NCI-H510A (cell line): ENCODE results near the gene IL17D.
"Not testable (repeated sequence)": the region's sequence is repeated elsewhere in the genome, so short reads cannot be mapped to it uniquely, and the experiment has no call there.

Experiments
- DNase-seq: peaks from one replicate; lab custom pipeline; 2025; lab: John Stamatoyannopoulos, UW

Gene IL17D, protein sequence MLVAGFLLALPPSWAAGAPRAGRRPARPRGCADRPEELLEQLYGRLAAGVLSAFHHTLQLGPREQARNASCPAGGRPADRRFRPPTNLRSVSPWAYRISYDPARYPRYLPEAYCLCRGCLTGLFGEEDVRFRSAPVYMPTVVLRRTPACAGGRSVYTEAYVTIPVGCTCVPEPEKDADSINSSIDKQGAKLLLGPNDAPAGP

DNA sequence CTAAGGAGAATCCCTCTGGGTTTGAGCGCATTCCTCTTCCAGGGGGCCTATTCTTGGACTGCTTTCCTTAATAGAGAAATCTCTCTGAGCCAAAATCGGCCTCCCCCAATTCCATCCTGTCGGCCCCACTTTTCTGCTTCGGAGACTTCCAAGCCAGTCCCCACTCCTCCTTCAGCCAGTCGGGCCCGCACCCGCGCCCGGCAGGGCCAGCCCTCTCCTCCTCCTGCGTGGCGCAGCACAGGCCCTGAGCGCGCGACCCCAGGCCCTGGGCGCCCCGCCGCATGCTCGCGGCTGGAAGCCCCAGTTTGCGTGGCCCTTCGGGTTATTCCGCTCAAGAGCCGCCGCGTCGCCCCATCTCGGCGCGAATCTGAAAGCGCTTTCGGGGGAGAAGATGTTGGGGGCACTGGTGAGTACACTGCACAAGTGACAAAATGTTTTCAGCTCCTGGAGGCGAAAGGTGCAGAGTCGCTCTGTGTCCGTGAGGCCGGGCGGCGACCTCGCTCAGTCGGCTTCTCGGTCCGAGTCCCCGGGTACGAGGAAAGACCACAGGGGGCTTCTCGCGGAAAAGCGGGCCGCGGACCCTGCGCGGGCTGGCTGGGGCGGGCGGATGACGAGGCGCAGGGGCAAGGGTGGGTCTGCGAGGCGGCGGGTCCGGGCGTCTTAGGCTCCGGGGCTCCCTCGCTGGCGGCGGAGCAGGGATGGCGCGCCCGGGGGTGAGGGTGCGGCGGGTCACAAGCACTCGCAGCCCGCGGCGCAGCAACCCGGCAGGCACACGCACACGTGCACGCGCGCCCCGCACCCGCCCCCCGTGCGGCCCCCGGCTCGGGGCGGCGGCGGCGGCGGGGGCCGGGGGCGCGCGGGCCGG lies at the start of gene IL17D:
TSS of gene IL17D (plus strand) at position 785 of the 865 bp plus-strand sequence. CDS start 303 bp downstream, outside the sequence.
- DNase-seq = no peak

DNA sequence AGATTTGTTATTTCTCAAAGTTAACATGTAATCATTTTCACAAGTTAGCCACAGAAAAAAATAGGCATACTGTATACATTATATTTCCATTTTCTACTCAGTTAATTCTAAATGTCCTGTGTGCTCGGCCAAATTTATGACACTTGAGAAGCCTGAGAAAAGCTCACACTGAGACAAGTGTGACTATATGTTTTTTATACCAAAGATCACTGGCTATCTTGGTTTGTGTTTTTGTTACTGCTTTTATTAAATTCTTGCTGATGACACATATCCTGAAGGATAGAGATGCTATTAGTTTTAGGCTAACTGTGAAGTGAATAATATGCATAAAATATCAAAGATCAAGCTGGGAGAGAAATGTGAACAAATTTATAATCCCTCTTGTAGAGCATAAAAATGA lies 49.3 kb upstream of the IL17D start:
- DNase-seq = no peak

GRCh38 chr13:20658451-20659040 lies 45.0 kb upstream of the IL17D start:
- no peak for DNase-seq

- no peak for DNase-seq
Observed at GRCh38 chr13:20664351-20664750, 39.1 kb upstream of the IL17D start.

DNA sequence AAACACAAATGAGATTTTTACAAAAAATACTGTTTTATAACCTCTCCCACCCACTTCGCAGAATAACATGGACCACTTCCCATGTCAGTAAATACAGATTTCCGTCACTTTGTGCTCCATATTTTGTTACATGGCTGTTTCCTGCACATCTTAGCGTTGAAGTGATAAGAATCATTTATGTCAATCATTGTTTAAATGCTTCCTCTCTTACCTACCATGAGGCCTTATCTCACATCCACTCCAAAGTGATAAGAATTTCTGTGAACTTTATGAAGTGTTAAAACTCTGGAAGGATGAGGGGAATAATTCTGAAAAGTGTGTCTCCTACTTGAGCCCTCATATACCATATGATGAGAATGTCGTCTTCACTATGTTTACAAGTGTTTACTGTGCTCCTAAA lies 36.6 kb upstream of the IL17D start:
- no peak for DNase-seq

DNA sequence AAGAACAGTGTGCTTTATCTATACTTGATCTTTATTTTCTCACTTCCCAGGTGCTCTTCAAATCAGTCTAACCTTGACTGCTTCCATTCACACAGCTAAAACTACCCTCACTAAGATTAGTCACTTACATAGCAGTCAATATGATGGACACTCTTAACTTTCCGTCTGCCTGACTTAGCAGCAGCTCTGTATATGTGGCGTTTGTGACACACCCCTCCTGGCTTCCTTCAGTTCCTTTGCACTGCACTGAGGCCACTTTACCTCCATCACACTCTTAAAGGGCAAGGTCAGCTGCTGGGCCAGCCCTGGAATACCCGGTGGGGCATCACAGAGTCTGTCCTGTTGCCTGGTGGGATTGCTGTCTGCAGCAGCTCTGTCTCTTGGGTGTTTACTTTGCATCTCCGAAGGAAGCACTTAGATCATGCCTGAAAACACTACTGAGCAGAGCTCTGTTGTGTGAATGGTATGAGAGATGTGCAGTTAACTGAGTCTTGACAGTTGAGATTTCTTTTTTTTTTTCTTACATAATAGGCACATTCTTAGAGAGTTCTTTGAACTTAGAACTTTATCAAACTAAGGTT lies 35.6 kb upstream of the IL17D start:
- no peak for DNase-seq

- no peak for DNase-seq
Observed at GRCh38 chr13:20669162-20669561, 34.3 kb upstream of the IL17D start.

GRCh38 chr13:20671789-20672188 lies 31.7 kb upstream of the IL17D start:
- no peak for DNase-seq

GRCh38 chr13:20672772-20673171 lies 30.7 kb upstream of the IL17D start:
- no peak for DNase-seq

DNA sequence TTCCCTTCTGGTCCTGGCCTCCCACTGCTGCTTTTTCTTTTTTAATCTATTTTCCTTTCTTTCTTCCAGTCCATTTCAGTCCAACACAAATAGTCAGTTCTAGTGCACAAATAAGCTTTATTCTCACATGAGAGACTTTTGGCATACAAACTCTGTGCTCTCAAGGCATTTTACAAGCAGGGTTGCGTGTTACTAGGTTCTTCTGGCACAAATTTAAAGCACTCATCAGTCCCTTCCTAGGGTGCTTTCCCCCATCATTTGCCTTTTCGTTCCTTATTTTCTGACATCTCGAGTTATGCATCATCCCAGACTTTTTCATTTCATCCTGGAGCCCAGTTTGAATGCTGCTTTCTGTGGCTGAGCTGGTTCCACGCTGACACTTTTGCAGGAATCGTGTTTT lies 29.8 kb upstream of the IL17D start:
- DNase-seq = no peak

DNA sequence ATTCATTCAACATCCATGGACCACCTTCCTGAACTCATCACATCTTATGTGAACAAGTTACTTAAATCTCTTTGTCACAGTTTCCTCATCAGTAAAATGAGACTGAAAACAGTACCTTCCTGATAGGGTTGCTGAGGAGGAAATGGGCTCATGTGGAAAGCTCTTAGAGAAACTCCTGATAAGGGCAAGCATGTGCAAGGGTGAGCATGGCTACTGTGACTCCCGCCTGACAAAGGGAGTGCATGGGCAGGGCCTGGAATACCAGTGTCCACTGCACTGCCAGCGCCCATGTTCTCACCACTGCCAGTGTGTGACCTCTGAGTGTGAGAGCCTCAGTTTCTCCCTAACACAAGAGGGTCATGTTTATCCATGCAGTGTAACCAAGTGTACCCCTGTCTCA lies 27.3 kb upstream of the IL17D start:
- DNase-seq = no peak

- DNase-seq = not testable (repeated sequence)
Observed at GRCh38 chr13:20678606-20679005, 24.9 kb upstream of the IL17D start.

- DNase-seq = no peak
Observed at GRCh38 chr13:20679879-20680278, 23.6 kb upstream of the IL17D start.

DNA sequence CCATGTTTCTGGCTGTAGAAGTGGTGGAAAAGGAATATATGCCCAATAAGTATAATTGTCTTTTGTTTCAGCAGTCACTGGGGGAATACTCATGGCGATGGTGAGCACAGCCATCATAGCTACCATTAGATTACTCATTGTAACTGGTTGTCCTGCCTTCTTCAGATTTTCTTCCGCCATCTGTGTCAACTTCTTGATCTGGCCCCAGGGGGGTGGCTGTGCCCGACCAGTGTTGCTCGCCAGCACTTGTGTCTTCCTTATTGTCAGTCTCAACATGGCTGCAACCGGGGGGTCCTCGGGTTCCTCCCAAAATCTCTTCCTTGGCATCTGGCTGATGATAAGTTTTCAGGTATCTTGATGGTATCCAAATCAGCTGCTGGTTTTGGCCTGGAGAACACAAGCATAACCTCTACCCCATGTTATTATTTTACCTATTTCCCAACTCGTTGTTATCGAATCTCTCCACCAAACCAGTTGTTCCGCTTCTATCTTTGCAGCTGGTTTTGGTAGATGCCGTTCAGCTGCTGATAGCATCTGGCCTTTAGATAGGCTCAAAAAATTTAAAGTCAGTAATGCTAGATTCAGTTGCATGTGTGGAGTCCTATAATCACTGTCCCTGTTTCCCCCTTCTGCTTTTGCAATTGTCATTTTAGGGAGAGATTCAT lies 23.0 kb upstream of the IL17D start:
- DNase-seq = no peak

GRCh38 chr13:20681481-20681880 lies 22.0 kb upstream of the IL17D start:
- not testable (repeated sequence) for DNase-seq

DNA sequence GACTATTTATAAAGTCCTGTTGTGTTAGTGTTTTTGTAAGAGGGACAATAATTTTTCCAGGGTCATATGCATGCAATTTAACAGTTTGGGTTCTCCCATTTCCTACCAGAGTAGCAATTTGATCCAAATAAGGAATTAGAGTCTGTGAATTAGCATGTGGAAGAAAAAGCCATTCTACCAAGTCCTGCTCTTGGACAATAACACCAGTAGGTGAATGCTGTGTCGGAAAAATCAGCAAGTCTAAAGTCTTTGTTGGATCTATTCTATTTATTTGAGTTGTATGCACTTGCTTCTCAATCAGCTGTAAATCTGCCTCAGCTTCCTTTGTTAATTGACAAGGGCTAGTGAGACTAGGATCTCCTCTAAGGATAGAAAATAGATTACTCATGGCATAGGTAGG lies 21.4 kb upstream of the IL17D start:
- no peak for DNase-seq

- DNase-seq = no peak
Observed at GRCh38 chr13:20684041-20684440, 19.5 kb upstream of the IL17D start.

DNA sequence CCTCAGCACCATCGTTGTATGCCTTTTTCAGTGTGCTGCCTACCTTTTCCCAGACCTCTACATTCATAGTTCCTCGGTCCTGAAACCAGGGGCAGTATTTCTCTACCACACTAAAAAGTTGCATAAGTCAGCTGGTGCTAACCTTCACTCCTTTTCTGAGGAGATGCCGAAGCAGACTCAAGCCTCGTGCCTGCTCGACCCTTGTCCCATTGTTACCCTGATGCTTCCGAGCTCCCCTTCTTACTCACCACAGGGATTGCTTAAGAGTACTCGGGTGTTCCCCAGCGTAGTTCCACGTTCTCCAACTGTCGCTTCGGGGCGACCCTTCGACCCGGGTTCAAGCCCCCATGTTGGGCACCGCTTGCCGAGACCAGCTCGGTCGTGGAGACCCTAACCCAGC lies 19.0 kb upstream of the IL17D start:
- no peak for DNase-seq

GRCh38 chr13:20685092-20685491 lies 18.4 kb upstream of the IL17D start:
- DNase-seq = no peak

DNA sequence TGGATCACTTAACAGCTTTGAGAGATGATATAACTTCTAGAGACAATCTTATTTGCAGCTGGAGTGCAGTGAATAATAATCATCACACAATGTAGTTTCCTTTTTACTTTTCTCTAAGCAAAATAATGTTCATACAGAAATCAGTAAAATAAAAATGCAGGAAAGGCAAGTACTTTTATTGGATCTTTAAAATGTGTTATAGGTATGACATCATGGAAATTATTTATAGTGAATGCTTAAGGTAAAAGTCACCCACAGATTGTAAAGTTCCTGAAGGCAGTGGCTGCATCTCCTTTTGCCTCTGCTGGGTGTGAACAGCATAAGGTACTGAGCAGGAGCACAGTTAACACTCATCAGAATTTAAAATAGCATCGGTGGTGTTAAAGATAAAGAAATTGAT lies 17.3 kb upstream of the IL17D start:
- DNase-seq = no peak

- DNase-seq = no peak
Observed at GRCh38 chr13:20686863-20687579, 16.5 kb upstream of the IL17D start.

DNA sequence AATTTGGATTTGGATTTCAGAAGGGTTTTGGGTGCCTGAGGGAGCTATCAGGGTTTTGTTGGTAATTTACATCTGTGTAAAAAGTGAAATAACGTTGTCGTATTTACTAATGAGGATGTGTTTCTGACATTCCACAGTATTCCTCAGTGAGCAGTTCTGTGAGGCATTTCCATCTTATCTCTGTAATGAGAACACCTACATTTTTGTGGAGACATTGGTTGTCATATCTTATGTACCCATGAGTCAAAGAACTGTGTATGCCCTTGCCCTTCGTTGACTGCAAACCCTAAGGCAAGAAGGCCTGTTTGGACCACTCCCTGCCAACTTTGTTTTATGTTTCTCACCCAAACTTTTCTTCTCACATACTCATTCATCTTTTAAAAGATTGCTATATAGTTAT lies 14.2 kb upstream of the IL17D start:
- no peak for DNase-seq
